Nephron progenitor cell (in vitro differentiated cells): ENCODE measurements around the gene CIB4.

ENCODE experiments used
- DNase-seq: peaks from one replicate; pipeline ENCODE4 v3.0.0; 2021
- H3K27ac Mint-ChIP-seq: 2 replicates; pipeline ENCODE4 v1.8.0; 2021; ENCODE audit warnings: mild to moderate bottlenecking, moderate library complexity, mixed read lengths
- H3K27me3 Mint-ChIP-seq: 2 replicates; pipeline ENCODE4 v1.8.0; 2021; ENCODE audit warnings: mild to moderate bottlenecking, low read depth, mixed read lengths; ENCODE audit not compliant: poor library complexity
- H3K36me3 Mint-ChIP-seq: 2 replicates; pipeline ENCODE4 v1.8.0; 2021; ENCODE audit warnings: low read depth, mixed read lengths
- H3K4me1 Mint-ChIP-seq: 2 replicates; pipeline ENCODE4 v1.8.0; 2021; ENCODE audit warnings: mixed read lengths
- H3K4me3 Mint-ChIP-seq: 2 replicates; pipeline ENCODE4 v1.8.0; 2021; ENCODE audit warnings: mild to moderate bottlenecking, moderate library complexity, mixed read lengths
- H3K9me3 Mint-ChIP-seq: 2 replicates; pipeline ENCODE4 v1.8.0; 2021; ENCODE audit warnings: mild to moderate bottlenecking, moderate library complexity, mixed read lengths
- TF ChIP-seq, protein P1 (sequence below): fragments of 200-600 bp; sonication (generic); IDR thresholded peaks from 2 replicates; pipeline ENCODE4 v1.5.0; 2021; ENCODE audit warnings: antibody characterized with exemption

CIB4 gene

GRCh38 chr2:26621469-26622199, 19.5 kb downstream of the CIB4 start:
- H3K27me3 Mint-ChIP-seq = peaks cover 53% of the 10 kb centered on the region
- H3K9me3 Mint-ChIP-seq = peaks cover 20% of the 10 kb centered on the region
- no peak overlapping the region for H3K4me3 Mint-ChIP-seq
- TF ChIP-seq, protein P1, sequence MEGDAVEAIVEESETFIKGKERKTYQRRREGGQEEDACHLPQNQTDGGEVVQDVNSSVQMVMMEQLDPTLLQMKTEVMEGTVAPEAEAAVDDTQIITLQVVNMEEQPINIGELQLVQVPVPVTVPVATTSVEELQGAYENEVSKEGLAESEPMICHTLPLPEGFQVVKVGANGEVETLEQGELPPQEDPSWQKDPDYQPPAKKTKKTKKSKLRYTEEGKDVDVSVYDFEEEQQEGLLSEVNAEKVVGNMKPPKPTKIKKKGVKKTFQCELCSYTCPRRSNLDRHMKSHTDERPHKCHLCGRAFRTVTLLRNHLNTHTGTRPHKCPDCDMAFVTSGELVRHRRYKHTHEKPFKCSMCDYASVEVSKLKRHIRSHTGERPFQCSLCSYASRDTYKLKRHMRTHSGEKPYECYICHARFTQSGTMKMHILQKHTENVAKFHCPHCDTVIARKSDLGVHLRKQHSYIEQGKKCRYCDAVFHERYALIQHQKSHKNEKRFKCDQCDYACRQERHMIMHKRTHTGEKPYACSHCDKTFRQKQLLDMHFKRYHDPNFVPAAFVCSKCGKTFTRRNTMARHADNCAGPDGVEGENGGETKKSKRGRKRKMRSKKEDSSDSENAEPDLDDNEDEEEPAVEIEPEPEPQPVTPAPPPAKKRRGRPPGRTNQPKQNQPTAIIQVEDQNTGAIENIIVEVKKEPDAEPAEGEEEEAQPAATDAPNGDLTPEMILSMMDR = no peak
- no peak overlapping the region for H3K27ac Mint-ChIP-seq
- H3K36me3 Mint-ChIP-seq = peaks cover 7% of the 10 kb centered on the region
- peaks cover 36% of the 10 kb centered on the region for H3K4me1 Mint-ChIP-seq
- DNase-seq = no peak

- no peak overlapping the region for H3K4me3 Mint-ChIP-seq
- H3K27ac Mint-ChIP-seq = no peak overlapping the region
- peaks cover 53% of the 10 kb centered on the region for H3K27me3 Mint-ChIP-seq
- H3K9me3 Mint-ChIP-seq = peaks cover 16% of the 10 kb centered on the region
- DNase-seq = no peak
- H3K36me3 Mint-ChIP-seq = peaks cover 7% of the 10 kb centered on the region
- TF ChIP-seq, protein P1 = no peak
- H3K4me1 Mint-ChIP-seq = peaks cover 51% of the 10 kb centered on the region
Observed at GRCh38 chr2:26620031-26620605, 21.0 kb downstream of the CIB4 start.

DNA sequence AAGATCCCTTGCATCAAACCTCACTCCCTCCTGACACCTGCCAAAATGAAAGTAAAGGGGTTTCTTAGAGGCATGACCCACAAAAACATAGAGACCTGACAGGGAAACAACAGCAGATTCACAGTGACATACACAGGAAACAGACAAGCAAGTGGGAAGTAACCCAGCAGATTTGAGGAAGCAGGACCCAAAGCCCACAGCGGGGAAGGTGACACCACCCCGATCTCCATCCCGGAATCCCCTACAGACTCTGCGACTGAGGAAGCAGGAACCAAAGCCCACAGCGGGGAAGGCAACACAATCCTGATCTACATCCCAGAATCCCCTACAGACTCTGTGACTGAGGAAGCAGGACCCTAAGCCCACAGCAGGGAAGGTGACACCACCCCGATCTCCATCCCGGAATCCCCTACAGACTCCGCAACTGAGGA, 21.6 kb downstream of the CIB4 start:
- no peak for DNase-seq
- TF ChIP-seq, protein P1 = no peak
- Mint-ChIP-seq H3K4me1 (peaks cover 57% of the 10 kb centered on the region), H3K27ac (no peak overlapping the region), H3K27me3 (peaks cover 53% of the 10 kb centered on the region), H3K36me3 (peaks cover 7% of the 10 kb centered on the region), H3K9me3 (peaks cover 16% of the 10 kb centered on the region), H3K4me3 (peak overlapping the region; percentile 29)

DNA sequence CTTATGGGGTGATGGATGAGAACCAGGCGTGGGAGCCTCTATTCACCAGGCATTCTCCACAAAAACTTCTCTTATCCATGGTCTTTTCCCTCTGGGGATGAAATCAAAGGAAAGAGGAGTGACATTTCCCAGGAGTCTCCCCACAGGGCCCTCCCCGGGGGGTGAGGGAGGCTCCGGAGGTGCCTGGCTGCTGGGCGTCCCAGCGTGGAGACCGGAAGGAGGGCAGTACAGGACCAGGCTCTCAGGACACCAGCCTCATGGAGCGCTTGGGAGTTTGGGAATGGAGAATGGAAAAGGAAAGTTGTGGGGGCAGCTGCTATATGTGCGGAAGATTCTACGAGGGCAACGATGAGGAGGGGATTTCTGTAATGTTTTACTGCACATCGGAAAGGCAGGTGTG, 22.1 kb downstream of the CIB4 start:
- TF ChIP-seq, protein P1 = no peak
- no peak overlapping the region for H3K27ac Mint-ChIP-seq
- peaks cover 7% of the 10 kb centered on the region for H3K36me3 Mint-ChIP-seq
- H3K27me3 Mint-ChIP-seq = peaks cover 51% of the 10 kb centered on the region
- no peak for DNase-seq
- H3K4me1 Mint-ChIP-seq = peaks cover 59% of the 10 kb centered on the region
- H3K9me3 Mint-ChIP-seq = peaks cover 16% of the 10 kb centered on the region
- H3K4me3 Mint-ChIP-seq = no peak overlapping the region

DNA sequence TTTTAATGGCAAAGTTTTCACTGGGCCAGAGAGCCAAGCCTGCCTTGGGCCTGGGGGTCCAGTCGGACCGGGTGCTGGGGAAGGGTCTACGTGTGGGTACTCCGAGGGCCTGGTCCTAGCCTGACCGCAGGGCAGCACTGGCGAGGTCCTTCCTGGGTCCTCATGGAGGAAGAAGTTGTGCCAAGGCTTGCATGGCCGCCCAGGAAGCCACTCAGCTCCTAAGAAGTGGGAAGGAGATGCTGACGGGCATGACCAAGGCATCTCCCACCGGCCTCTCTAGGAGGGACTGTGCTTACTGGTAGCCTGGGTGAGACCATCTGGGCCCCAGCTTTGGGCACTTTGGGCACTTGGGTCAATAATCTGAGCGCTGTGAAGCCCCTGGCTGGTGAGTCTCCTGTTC, 22.6 kb downstream of the CIB4 start:
- Mint-ChIP-seq H3K27me3 (peaks cover 50% of the 10 kb centered on the region), H3K27ac (no peak overlapping the region)

More for the DNA sequence above, 22.6 kb downstream of the CIB4 start:
- Mint-ChIP-seq H3K4me1 (peaks cover 59% of the 10 kb centered on the region), H3K36me3 (peaks cover 7% of the 10 kb centered on the region), H3K9me3 (peaks cover 16% of the 10 kb centered on the region), H3K4me3 (no peak overlapping the region)
- no peak for DNase-seq
- TF ChIP-seq, protein P1 = no peak
